Measurements from ENCODE around the gene EI24.

Gene EI24

GRCh38 chr11:125609545-125609944, 40.3 kb downstream of the EI24 start:
- no peaks in the 10 kb centered on the region for H3K79me2 ChIP-seq (ENCODE audit: insufficient read depth, low read length)
- H3K9ac ChIP-seq (ENCODE audit: low read depth, low read length, poor library complexity, severe bottlenecking): no peak overlapping the region
- TF ChIP-seq EZH2phosphoT487 (IDR thresholded peaks at IDR 0.05; ENCODE audit: borderline replicate concordance) (no peak), CTCF (conservative IDR thresholded peaks at IDR 0.05; ENCODE audit: low read length) (no peak)
- no peak overlapping the region for H3K4me3 ChIP-seq (ENCODE audit: low read length, poor library complexity, severe bottlenecking)
- H3K9me3 ChIP-seq (ENCODE audit: insufficient read depth, low read depth, low read length): no peaks in the 10 kb centered on the region
- peaks cover 2% of the 10 kb centered on the region for H4K20me1 ChIP-seq (ENCODE audit: insufficient read depth, low read length, poor library complexity, severe bottlenecking)
- peaks cover 94% of the 10 kb centered on the region for H3K36me3 ChIP-seq (ENCODE audit: insufficient read depth, low read length)
- no peaks in the 10 kb centered on the region for H3K27me3 ChIP-seq (ENCODE audit: insufficient read depth, low read length, poor library complexity, severe bottlenecking)
- no peaks in the 10 kb centered on the region for H3K9me2 ChIP-seq (replicated peaks; ENCODE audit: low read depth, low read length)
- no peak overlapping the region for H2AFZ ChIP-seq (ENCODE audit: low read length)
- no peak overlapping the region for H3K4me2 ChIP-seq (ENCODE audit: low read depth, low read length, poor library complexity, severe bottlenecking)
- H3F3A ChIP-seq (ENCODE audit: low read depth): no peaks in the 10 kb centered on the region
- no peaks in the 10 kb centered on the region for H3K4me1 ChIP-seq (ENCODE audit: insufficient read depth, low read length, poor library complexity, severe bottlenecking)

- H3K9me2 ChIP-seq (replicated peaks; ENCODE audit: low read depth, low read length): no peaks in the 10 kb centered on the region
- TF ChIP-seq EZH2phosphoT487 (IDR thresholded peaks at IDR 0.05; ENCODE audit: borderline replicate concordance) (no peak), CTCF (conservative IDR thresholded peaks at IDR 0.05; ENCODE audit: low read length) (no peak)
- no peaks in the 10 kb centered on the region for H3K27me3 ChIP-seq (ENCODE audit: insufficient read depth, low read length, poor library complexity, severe bottlenecking)
- H3K9me3 ChIP-seq (ENCODE audit: insufficient read depth, low read depth, low read length): no peaks in the 10 kb centered on the region
- peaks cover 89% of the 10 kb centered on the region for H3K36me3 ChIP-seq (ENCODE audit: insufficient read depth, low read length)
- H3K4me2 ChIP-seq (ENCODE audit: low read depth, low read length, poor library complexity, severe bottlenecking): no peak overlapping the region
- H3K79me2 ChIP-seq (ENCODE audit: insufficient read depth, low read length): no peaks in the 10 kb centered on the region
- no peak overlapping the region for H3K9ac ChIP-seq (ENCODE audit: low read depth, low read length, poor library complexity, severe bottlenecking)
- H4K20me1 ChIP-seq (ENCODE audit: insufficient read depth, low read length, poor library complexity, severe bottlenecking): no peaks in the 10 kb centered on the region
- no peak overlapping the region for H2AFZ ChIP-seq (ENCODE audit: low read length)
- no peak overlapping the region for H3K4me3 ChIP-seq (ENCODE audit: low read length, poor library complexity, severe bottlenecking)
- no peaks in the 10 kb centered on the region for H3F3A ChIP-seq (ENCODE audit: low read depth)
- no peaks in the 10 kb centered on the region for H3K4me1 ChIP-seq (ENCODE audit: insufficient read depth, low read length, poor library complexity, severe bottlenecking)
These were observed 49.1 kb downstream of the EI24 start for GRCh38 chr11:125618383-125618782.

- peaks cover 53% of the 10 kb centered on the region; the same call in 1 of the 2 replicates for H3K36me3 ChIP-seq (ENCODE audit: insufficient read depth, low read length)
- H3K4me2 ChIP-seq (ENCODE audit: low read depth, low read length, poor library complexity, severe bottlenecking): no peak overlapping the region
These were observed 52.7 kb downstream of the EI24 start for GRCh38 chr11:125621995-125622394.

More at GRCh38 chr11:125621995-125622394, 52.7 kb downstream of the EI24 start:
- TF ChIP-seq CTCF (conservative IDR thresholded peaks at IDR 0.05; ENCODE audit: low read length): no peak
- TF ChIP-seq EZH2phosphoT487 (IDR thresholded peaks at IDR 0.05; ENCODE audit: borderline replicate concordance): no peak
- no peak overlapping the region for H2AFZ ChIP-seq (ENCODE audit: low read length)
- no peak overlapping the region for H3K4me3 ChIP-seq (ENCODE audit: low read length, poor library complexity, severe bottlenecking)
- peaks cover 5% of the 10 kb centered on the region for H4K20me1 ChIP-seq (ENCODE audit: insufficient read depth, low read length, poor library complexity, severe bottlenecking)
- peaks cover 12% of the 10 kb centered on the region for H3K4me1 ChIP-seq (ENCODE audit: insufficient read depth, low read length, poor library complexity, severe bottlenecking)
- no peaks in the 10 kb centered on the region; the same call in 1 of the 2 replicates for H3F3A ChIP-seq (ENCODE audit: low read depth)
- H3K9me2 ChIP-seq (replicated peaks; ENCODE audit: low read depth, low read length): no peaks in the 10 kb centered on the region
- H3K27me3 ChIP-seq (ENCODE audit: insufficient read depth, low read length, poor library complexity, severe bottlenecking): no peaks in the 10 kb centered on the region
- peaks cover 11% of the 10 kb centered on the region for H3K79me2 ChIP-seq (ENCODE audit: insufficient read depth, low read length)
- no peak overlapping the region for H3K9ac ChIP-seq (ENCODE audit: low read depth, low read length, poor library complexity, severe bottlenecking)
- H3K9me3 ChIP-seq (ENCODE audit: insufficient read depth, low read depth, low read length): no peaks in the 10 kb centered on the region

All from Loucy (cell line).